Globus pallidus (tissue), 1 donor: ENCODE measurements around the gene UVRAG.
"Not testable (repeated sequence)": the region's sequence is repeated elsewhere in the genome, so short reads cannot be mapped to it uniquely, and the experiment has no call there.

ENCODE experiments used
- DNase-seq: peaks from one replicate; pipeline ENCODE4 v3.0.0-alpha.2; 2015; ENCODE audit warnings: low spot score

UVRAG gene

DNA sequence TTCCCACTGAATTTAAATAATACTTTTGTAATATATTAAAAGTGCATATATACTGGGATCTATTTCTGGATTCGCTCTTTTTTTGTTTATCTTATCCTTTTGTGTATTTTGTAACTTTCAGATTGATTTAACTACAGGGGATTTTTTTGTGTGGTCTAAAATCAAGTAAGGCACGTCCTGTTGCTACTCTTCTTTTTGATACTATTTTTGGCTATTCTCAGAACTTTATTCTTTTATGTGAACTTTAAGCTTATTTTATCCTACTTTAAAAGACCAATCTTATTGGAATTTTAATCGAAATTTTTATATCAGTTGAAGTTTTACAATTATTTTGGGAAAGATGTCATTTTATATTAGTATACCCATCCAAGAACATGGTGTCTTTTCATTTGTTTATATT lies 106.8 kb downstream of the UVRAG start:
- no peak for DNase-seq

DNA sequence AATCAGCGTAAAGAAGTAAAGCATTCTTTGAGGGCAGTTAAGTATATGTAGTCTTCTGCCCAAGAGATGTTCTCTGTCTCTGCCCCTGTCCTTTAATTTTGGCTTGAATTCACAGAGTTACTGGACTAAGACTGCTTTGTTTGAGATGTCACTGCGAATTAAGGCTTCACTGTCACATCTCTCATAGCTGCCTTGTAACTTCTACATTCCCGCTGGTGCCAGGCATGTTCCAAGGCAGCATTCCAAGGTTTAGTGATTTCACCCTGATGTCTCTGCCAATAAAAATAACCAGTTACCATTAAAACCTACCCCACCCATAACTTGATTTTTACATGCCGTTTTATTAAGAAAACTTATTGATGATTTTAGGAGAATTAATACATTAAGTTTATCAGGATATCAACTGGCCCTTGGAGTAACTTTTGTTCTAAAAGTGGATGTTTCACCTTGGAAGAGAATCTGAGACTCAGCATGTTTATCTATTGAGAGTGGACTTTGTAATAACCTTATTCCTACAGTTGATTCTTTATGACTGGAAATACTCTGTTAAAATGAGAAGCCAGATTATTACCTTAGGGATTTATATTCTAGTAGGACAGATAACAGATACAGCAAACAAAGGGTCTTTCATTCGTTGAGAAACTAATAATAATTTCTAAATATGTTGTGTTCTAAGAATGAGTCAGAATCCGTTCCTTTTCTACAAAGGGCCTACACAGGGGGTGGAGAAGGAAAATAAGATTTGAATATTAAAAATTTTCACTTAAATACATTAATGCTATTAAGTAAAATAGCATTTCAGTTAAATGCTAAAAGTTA lies 110.2 kb downstream of the UVRAG start:
- peak; percentile 70 for DNase-seq

DNA sequence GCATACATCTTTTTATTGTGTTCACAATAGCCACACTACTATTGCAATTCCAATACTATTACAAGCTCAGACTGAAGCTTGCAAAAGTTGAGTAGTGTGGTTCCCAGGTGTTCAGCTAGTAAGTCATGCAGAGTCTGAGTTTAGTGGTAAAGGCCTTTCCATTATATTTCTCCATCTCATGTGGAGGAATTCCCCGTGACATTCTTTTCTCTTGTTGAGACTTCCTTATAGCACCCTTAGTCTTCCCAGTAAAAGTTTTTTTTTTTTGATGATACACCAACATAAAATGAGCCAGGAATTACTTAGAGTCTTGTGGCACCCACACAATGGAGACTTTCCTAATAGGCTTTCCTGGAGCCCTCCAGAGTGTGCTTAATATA lies 110.8 kb downstream of the UVRAG start:
- no peak for DNase-seq

DNA sequence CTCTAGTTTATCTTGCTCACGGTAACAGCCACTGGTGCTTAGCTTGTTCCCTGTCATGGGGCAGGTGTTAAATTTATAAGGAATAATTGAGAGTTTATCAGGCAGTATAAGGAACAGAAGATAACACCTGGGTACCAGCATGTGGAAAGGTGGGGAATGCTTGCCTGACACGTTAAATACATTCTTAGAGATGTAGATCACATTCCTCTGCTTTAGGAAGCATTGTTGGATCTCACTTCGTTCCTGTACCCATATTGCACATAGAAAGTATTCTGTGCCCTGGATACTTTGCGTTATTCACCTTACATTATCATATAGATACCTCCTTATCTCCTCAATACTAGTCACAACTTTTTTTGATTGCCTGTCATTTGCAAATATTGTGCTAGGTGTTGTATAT lies 114.7 kb downstream of the UVRAG start:
- DNase-seq = no peak

DNA sequence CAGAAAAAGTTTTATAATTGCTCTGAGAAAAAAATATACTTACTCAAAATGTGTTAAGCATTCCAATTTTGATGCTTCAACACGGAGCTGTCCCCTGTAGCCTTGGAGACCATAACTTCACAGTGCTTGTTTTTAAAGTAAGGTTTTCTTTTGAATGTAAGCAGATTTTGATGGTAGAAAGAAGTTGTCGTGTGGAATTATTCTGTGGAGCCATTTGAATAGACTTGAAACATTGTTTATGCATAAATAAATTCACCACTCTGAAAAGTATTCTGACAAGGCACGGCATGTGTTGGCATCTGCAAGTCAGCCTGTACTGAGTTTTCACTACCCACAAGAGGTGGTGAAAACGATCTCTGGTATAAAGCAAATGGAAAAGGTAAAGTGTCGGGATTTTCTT lies 115.5 kb downstream of the UVRAG start:
- DNase-seq = no peak

DNA sequence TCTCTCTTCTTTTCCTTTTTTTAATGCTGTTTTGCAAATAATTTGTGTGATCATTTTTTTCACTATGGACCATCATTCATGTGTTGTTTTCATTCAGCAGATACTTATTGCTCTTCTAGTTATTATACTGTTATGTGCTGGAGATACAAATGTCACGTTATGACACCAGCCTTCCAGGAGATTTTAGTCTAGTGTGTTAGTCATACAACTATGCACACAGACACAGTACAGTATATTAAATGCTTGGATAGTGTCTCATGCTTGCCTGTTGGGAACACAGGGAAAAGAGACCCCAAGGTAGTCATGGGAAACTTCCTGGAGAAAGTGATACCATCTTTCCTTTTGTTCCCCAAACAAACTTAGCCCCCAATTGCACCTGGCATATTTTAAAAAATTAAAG lies 116.1 kb downstream of the UVRAG start:
- no peak for DNase-seq

DNA sequence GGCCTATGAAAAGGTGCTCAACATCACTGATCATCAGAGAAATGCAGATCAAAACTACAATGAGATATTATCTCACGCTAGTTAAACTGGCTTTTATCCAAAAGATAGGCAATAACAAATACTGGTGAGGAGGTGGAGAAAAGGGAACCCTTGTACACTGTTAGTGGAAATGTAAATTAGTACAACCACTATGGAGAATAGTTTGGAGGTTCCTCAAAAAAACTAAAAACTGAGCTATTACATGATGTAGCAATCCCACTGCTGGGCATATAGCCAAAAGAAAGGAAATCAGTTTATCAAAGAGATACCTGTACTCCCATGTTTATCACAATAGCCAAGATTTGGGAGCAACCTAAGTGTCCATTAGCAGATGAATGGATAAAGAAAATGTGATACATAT lies 118.7 kb downstream of the UVRAG start:
- not testable (repeated sequence) for DNase-seq

DNA sequence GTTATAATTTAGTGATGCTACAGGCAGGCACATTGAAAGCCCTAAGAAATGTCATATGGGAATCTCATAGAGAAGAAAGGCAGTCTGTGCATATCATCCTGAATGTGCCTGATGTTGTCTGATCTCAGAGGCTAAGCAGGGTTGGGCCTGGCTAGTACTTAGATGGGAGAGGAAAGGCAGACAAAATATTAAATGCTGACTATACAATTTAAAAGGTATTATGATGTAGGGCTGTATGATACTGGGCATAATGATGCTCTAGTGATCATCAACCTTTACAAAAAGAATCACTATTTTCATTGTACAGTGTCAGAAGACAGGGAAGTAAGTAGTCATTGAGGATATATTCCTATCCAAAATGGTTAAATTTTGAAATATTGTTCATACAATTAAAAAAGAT lies 119.8 kb downstream of the UVRAG start:
- no peak for DNase-seq

DNA sequence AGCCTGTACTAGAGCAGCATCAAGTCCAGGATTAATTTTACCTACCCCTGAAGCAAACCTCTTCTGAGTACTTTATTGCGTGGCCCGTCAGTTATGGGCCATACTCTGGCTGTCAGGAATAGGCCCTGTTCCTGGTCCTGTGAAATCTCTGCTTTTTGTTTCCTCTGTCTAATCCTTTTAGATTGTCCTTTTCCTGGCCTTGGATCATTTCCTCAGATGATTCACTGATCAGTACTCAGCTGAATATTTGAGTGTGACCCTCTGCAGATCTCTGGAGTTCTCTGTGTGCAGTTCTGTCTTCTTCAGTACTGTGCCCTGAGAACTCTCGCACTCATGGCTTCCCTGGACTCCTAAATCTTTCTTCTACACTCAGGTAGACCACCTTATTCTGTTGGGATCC lies 123.5 kb downstream of the UVRAG start:
- no peak for DNase-seq

DNA sequence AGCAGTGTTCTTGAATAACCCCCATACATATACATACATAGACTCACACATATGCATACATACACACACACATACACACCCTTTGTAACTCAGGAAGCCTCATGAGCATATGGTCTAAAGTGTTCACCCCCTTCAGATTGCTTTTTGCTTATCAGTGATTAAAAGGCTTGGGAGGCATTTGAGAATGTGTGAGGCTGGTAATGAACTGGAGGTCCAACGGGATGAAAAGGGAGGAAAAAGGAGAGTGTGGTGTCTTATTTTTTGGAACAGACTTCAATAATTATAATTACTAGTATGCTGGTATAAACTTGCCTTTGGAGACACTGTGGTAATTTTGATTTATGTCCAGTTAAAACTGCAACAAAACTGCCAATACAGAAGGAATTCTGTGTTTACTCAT lies 124.5 kb downstream of the UVRAG start:
- DNase-seq = no peak

DNA sequence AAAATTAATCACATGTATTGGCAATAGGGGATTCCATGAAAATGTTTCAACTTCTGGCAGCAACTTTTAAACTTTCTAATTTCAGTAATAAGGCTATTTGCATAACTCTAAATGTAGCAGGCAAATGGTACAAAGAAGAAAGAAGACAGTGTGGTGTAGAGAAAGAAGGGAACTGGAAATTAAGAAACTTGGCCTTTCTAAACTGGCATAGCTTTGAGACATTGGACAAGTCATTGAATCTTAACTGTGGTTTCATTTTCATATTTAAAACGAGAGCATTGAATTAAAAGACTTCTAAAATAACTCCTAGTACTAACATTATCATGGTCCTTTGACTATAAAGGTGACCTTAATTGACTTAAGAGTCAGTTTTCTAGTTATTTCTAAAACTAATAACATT lies 125.0 kb downstream of the UVRAG start:
- no peak for DNase-seq

DNA sequence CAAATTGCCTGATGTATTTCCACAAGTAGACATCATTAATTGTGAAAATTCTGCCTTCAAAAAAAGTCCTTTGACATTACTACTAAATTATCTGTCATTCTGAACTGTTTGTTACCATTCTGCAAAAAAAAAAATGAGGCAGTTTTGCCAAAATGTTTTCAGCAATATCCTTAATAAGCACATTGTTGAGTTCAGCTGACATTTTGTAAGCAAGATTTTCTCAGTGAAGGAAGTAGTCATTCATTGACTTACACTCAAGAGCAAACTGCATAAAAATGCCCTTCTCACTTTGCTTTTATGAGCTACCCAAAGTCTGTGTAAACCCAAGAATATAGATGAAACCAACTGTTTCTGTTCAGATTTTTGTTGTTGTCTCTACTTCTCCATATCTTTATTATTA lies 125.9 kb downstream of the UVRAG start:
- DNase-seq = no peak

DNA sequence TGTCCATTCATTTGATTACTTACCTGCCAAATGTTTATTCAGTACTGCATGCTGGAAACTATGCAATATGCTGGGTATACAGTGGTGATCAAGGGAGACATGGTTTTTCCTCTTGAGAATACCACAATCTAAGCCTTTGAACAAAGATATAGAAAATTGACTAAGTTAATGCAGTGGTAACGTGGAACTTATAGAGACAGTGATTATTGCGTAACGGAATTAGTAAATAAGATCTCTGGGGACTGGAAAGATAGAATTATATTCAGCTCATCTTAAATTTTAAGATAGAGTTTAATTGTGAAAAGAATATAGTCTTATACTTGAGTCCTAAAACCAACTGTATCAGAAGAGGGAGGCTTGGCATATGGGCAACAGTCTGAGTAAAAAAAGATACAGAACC lies 129.5 kb downstream of the UVRAG start:
- DNase-seq = no peak

DNA sequence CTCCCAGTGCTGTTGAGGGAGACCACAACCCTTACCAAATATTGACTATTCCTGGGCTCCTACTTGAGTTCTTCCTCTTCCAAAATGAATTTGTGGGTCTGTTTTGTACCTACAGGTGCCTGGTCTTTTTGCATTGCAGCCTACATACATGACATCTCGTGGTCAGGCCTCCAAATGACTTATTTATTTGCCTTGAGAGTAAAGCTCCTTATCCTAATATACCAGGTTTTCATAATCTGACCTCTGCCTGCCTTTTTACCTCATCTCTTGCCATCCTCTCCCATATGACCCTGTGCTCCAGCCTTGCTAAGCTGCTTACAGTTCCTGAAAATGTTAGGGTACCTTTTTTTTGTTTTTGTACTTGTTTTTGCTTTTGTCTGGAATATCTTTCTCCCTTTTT lies 130.4 kb downstream of the UVRAG start:
- no peak for DNase-seq

DNA sequence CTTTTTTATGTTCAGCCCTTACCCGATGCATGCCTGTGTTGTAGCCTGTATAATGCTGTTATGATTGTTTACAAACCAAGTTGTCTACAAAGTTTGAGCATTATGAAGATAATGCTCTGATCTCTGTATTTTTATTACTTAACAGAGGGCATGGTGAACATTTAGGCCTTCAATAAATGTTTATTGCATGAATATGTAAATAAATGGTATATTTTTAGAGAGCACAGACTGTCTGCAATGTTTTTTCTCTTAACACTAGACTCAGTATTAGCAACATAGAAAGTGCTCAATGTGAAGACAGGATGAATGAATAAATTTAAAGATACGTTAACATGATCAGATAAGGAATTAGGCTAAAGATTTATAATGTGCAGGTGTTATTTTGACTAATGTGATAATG lies 130.9 kb downstream of the UVRAG start:
- no peak for DNase-seq

DNA sequence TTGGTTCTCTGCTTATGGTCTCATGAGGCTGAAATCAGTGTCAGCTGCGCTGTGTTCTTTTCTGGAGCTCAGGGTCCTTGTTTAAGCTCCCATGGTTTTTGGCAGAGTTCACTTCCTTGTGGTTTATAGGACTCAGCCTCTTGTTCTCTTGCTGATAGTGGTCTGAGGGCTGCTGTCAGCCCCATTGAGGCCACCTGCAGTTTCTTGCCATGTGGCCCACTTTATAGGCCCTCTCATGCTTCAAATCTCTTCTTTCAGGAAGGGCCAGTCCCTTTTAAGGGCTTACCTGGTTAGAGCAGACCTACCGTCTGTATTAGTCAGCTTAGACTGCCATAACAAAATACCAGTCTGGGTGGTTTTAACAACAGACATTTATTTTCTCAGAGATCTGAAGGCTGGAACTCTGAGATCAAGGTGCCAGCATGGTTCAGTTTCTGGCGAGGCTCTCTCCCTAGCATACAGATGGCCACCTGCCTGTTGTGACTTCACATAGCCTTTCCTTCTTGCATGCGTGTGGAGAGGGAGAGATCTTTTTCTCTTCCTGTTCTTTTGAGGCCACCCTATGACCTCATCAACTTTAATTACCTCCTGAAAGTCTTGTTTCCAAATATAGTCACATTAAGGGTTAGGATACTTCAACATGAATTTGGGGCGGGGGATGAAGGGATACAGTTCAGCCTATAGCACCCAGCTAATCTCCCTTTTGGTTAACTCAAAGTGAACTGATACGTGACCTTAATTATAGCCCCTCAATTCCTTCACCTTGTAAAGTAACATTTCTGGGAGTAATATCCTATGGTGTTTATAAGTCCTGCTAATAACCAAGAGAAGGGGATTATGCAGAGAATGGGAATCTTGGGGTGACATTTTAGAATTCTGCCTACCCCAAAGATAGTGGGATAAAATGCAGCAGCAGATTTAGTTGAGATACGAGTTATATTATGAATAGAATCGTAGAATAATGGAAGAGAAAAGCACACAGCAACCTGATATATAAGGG lies 131.8 kb downstream of the UVRAG start:
- peak; percentile 34 for DNase-seq

DNA sequence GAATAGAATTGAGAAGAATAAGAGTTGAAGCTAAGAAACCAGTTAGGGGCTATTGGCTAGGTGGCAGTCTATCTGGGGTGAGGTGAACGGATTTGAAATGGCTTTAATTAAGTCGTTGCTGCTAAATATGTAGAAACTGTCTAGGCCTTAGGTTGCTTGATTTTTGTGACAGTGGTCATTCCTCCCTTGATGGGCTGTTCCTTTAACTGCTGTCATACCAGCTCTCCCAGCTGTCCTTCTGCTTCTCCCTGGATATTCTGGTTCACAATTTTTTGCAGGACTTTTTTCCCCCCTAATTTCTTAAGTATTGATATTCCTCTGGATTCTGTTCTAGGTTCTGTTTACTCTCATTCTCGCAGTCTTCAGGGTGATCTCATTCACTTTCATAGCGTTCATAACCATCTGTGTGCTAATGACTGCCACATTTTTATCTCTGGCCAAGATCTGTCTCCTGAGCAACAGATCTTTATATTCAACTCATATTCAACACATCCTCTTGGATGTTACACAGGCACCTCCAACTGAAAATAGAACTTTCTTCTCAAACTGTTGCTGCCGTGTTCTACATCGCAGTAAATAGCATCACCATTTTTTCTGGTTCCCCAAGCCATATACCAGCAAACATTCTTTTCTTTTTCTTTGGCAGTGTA lies 134.1 kb downstream of the UVRAG start:
- no peak for DNase-seq

DNA sequence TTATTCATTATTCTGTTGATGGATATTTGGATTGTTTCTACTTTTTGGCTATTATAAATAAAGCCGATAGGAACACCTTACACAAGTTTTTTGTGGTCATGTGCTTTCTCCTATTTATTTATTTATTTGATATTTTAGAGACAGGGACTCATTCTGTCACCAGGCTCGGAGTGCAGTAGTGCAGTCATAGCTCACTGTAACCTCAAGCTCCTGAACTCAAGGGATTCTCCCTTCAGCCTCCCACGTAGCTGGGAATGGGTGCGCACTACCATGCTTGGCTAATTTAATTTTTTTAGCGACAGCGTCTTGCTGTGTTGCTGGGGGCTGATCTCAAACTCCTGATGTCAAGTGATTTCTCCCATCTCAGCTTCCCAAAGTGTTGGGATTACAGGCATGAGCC lies 135.1 kb downstream of the UVRAG start:
- no peak for DNase-seq

DNA sequence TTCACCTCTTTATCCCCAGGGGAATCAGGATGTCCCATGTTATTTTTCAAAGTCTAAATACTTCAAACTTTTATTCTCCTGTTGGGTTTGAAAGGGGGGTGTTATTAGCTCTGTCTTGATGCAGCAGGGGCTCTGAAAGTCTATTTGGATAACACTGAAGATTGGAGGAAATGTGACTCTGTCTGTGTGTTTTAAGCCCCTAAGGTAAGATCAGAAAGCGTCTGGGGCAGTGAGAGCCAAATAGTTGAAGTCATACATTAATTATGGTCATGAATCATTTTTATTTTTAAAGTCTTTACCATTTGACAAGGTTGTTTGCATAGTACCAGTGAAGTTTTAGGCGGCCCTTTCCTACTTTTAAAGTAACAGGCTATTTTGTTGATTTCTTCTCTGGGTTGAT lies 139.0 kb downstream of the UVRAG start:
- no peak for DNase-seq

DNA sequence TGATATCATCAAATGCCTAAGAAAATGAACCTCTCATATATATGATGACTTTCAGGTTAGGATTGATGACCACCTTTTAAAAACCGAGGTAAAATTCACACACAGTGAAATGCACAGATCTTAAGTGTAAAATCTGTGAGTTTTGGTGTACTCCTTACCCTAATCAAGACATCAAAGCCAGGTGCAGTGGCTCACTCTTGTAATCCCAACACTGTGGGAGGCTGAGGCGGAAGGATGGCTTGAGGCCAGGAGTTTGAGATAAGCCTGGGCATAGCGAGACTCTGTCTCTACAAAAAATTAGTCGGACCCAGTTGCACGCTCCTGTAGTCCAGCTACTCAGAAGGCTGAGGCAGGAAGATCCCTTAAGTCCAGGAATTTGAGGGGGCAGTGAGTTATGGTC lies 140.4 kb downstream of the UVRAG start:
- no peak for DNase-seq

DNA sequence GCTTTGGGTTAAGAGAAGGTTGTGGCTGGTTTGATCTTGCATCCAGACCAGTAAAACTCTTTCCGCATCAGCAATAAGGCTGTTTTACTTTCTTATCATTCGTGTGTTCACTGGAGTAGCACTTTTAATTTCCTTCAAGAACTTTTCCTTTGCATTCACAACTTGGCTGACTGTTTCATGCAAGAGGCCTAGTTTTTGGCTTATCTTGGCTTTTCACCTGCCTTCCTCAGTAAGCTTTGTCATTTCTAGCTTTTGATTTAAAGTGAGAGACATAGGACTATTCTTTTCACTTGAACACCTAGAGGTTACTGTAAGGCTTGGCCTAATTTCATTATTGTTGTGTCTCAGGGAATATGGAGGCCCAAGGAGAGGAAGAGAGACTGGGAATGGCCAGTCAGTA lies 144.5 kb downstream of the UVRAG start:
- DNase-seq = no peak

DNA sequence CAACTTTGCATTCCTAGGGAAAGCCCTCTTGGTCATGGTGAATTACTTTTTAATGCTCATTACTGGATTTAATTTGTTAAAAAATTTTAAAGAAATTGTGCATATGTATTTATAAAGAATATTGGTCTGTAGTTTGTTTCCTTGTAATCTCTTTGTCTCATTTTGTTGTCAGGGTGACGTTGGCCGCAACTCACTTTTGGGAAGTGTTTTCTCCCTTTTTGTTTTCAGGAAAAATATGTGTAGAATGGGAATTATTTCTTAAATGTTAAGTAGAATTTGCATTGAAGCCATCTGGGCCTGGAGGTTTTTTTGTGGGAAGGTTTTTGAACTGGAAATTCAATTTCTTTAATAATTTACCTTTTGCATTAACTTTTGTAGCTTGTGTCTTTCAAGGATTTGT lies 149.1 kb downstream of the UVRAG start:
- no peak for DNase-seq
